ENCODE results near the gene CIPC.

The CIPC gene

DNA sequence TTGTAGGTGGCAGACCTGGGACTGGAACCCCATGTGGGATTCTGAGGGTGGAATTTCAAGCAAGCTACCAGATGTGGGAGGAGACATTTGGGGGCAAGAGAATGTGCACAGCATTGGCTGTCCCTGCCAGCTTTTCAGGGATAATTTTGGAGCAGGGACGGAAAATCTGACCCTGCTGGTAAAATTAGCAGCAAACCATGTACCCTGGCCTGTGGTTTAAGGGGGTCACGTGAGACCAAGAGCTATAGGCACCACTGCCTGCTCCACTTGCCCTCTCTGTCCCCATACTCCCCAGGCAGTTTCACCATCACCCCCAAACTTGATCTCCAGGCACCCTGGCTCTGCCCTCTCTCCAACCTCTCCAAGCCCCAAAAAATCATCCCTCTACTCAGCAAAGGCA lies 57.0 kb downstream of the CIPC start:
- H3K9me3 Mint-ChIP-seq, result no peaks in the 10 kb centered on the region
- no peak overlapping the region for H3K27ac Mint-ChIP-seq
- H3K4me3 Mint-ChIP-seq, result no peak overlapping the region
- H3K36me3 Mint-ChIP-seq (ENCODE audit: low read depth), result no peaks in the 10 kb centered on the region
- H3K27me3 Mint-ChIP-seq (ENCODE audit: low read depth), result peaks cover 44% of the 10 kb centered on the region
- H3K4me1 Mint-ChIP-seq (ENCODE audit: low read depth), result no peaks in the 10 kb centered on the region

GRCh38 chr14:77157740-77158139 lies 59.7 kb downstream of the CIPC start:
- no peaks in the 10 kb centered on the region for H3K9me3 Mint-ChIP-seq
- no peak overlapping the region for H3K4me3 Mint-ChIP-seq
- H3K27ac Mint-ChIP-seq, result no peak overlapping the region
- no peaks in the 10 kb centered on the region for H3K36me3 Mint-ChIP-seq (ENCODE audit: low read depth)
- peaks cover 53% of the 10 kb centered on the region for H3K27me3 Mint-ChIP-seq (ENCODE audit: low read depth)
- no peaks in the 10 kb centered on the region for H3K4me1 Mint-ChIP-seq (ENCODE audit: low read depth)

GRCh38 chr14:77158175-77158881 lies 60.3 kb downstream of the CIPC start:
- no peak overlapping the region for H3K27ac Mint-ChIP-seq
- peaks cover 48% of the 10 kb centered on the region for H3K27me3 Mint-ChIP-seq (ENCODE audit: low read depth)
- H3K4me1 Mint-ChIP-seq (ENCODE audit: low read depth), result no peaks in the 10 kb centered on the region
- H3K36me3 Mint-ChIP-seq (ENCODE audit: low read depth), result no peaks in the 10 kb centered on the region
- H3K9me3 Mint-ChIP-seq, result no peaks in the 10 kb centered on the region
- H3K4me3 Mint-ChIP-seq, result no peak overlapping the region

DNA sequence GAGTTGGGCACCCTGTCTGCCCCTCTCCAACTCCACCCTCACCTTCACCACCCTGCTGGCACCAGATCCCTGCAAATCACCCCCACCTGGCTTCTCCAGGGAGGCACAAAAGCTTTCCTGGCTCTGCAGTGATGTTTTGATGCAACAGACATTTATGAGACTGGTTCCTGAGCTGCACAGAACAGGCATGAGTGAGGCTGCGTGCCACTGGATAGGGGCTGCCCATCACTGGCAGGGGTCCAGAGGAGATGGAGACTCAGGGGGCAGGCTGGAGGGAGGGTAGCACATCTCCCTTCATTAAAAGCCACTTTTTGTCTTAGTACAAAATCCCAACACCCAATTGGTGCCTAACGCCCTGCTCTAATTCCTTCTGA lies 60.8 kb downstream of the CIPC start:
- H3K9me3 Mint-ChIP-seq, result no peaks in the 10 kb centered on the region
- no peak overlapping the region for H3K4me3 Mint-ChIP-seq
- H3K4me1 Mint-ChIP-seq (ENCODE audit: low read depth), result no peaks in the 10 kb centered on the region
- no peaks in the 10 kb centered on the region for H3K36me3 Mint-ChIP-seq (ENCODE audit: low read depth)
- H3K27ac Mint-ChIP-seq, result no peak overlapping the region
- peaks cover 46% of the 10 kb centered on the region for H3K27me3 Mint-ChIP-seq (ENCODE audit: low read depth)

DNA sequence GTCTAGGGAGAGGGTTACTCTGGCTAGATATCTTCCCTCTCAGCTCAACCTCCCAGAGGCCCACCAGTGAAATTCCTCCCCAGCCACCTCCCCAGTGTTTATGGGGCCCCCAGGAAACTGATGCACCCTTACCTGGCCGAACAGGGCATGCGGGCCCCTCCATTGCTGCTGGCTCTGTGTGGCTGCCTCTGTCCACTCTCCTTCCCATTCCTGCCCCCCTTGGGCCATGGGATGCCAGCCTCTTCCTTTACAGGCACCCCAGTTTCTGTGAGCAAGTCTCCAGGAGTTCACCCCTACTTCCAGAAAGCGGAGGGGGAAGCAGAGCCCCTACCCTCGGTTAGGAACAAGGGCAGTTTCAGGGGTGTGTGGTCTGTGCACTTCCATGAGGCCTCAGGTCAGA lies 63.0 kb downstream of the CIPC start:
- Mint-ChIP-seq H3K4me1 (ENCODE audit: low read depth) (no peaks in the 10 kb centered on the region), H3K9me3 (no peaks in the 10 kb centered on the region), H3K4me3 (no peak overlapping the region), H3K27me3 (ENCODE audit: low read depth) (peaks cover 33% of the 10 kb centered on the region), H3K27ac (no peak overlapping the region), H3K36me3 (ENCODE audit: low read depth) (no peaks in the 10 kb centered on the region)
